Activated T-cell treated with anti-CD3 and anti-CD28 coated beads, Interleukin-2, amount 50 U/mL, for 24 hours (primary cell): Measurements from ENCODE around the gene PCK2.

Source experiments
- DNase-seq: peaks from one replicate; pipeline ENCODE4 v3.0.0-alpha.2; 2020
- H3K27ac Mint-ChIP-seq: 2 replicates; pipeline ENCODE4 v1.8.0; 2020; ENCODE audit warnings: mild to moderate bottlenecking, mixed read lengths
- H3K27me3 Mint-ChIP-seq: 2 replicates; pipeline ENCODE4 v1.8.0; 2020; ENCODE audit warnings: mixed read lengths
- H3K36me3 Mint-ChIP-seq: 2 replicates; pipeline ENCODE4 v1.8.0; 2020; ENCODE audit warnings: low read depth, mixed read lengths
- H3K4me1 Mint-ChIP-seq: 2 replicates; pipeline ENCODE4 v1.8.0; 2020; ENCODE audit warnings: low read depth, mixed read lengths
- H3K4me3 Mint-ChIP-seq: 2 replicates; pipeline ENCODE4 v1.8.0; 2020; ENCODE audit warnings: mild to moderate bottlenecking, moderate library complexity, mixed read lengths
- H3K9me3 Mint-ChIP-seq: 2 replicates; pipeline ENCODE4 v1.8.0; 2020; ENCODE audit warnings: mixed read lengths

Gene PCK2

DNA sequence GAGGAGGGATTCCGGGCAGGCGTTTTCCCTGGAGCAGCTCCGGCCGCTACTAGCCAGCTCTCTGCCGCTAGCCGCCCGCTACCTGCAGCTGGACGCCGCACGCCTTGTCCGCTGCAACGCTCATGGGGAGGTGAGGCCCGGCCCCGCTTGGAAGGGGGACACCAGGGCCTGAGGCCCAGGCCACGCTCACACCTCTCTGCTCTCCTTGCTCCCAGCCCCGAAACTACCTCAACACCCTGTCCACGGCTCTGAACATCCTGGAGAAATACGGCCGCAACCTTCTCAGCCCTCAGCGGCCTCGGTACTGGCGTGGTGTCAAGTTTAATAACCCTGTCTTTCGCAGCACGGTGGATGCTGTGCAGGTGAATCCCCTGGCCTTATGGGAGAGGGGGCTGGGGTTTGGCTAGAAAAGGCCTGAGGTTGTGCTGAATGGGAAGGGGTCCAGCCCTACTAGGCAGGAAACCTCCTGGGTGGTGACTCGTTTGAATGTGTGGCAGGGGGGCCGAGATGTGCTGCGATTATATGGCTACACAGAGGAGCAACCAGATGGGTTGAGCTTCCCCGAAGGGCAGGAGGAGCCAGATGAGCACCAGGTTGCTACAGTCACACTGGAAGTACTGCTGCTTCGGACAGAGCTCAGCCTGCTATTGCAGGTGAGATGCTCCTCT, 53.8 kb downstream of the PCK2 start:
- Mint-ChIP-seq H3K4me1 (peaks cover 62% of the 10 kb centered on the region), H3K36me3 (peaks cover 92% of the 10 kb centered on the region), H3K27me3 (no peaks in the 10 kb centered on the region), H3K4me3 (peak overlapping the region; percentile 90), H3K27ac (peak overlapping the region; percentile 93), H3K9me3 (no peaks in the 10 kb centered on the region)
- no peak for DNase-seq

DNA sequence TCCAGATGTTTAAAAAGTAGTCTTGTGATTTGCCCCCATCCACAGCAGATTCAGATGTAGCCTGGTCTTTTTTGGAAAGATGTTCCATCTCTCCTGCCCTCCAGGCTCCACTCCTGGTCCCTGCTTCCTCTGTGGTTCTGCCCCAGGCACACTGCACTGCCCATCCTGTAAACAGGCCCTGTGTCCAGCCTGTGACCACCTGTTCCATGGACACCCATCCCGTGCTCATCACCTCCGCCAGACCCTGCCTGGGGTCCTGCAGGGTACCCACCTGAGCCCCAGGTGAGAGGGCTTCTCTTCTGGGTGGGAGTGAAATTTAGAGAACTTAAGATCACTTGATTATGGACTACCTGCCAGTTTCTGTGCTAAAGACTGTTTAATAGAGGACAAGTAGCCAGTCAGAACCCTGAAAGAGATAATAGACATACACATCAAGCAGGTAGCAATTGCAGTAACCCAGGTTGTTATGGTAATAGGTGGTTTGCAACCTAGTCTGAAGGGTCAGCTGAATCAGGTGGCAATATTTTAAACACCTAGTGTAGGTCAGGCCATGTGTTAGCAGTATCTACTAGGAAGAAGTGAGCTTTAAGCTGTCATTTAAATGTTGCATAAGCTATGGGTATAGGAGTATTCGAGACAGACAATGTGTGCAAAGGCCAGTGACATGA, 55.3 kb downstream of the PCK2 start:
- DNase-seq: no peak
- H3K4me1 Mint-ChIP-seq: peaks cover 48% of the 10 kb centered on the region
- peak overlapping the region; percentile 74 for H3K27ac Mint-ChIP-seq
- no peaks in the 10 kb centered on the region for H3K9me3 Mint-ChIP-seq
- H3K27me3 Mint-ChIP-seq: no peaks in the 10 kb centered on the region
- H3K36me3 Mint-ChIP-seq: peaks cover 87% of the 10 kb centered on the region
- peak overlapping the region; percentile 90 for H3K4me3 Mint-ChIP-seq

DNA sequence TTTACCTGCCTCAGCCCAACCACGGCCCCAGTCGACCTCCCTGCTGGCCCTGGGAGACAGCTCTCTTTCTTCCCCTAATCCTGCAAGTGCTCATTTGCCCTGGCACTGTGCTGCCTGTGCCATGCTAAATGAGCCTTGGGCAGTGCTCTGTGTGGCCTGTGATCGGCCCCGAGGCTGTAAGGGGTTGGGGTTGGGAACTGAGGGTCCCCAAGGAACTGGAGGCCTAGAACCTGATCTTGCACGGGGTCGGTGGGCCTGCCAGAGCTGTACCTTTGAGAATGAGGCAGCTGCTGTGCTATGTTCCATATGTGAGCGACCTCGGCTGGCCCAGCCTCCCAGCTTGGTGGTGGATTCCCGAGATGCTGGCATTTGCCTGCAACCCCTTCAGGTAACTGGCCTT, 56.0 kb downstream of the PCK2 start:
- peak overlapping the region; percentile 74 for H3K27ac Mint-ChIP-seq
- H3K36me3 Mint-ChIP-seq: peaks cover 87% of the 10 kb centered on the region
- H3K9me3 Mint-ChIP-seq: no peaks in the 10 kb centered on the region
- H3K4me3 Mint-ChIP-seq: no peak overlapping the region
- no peaks in the 10 kb centered on the region for H3K27me3 Mint-ChIP-seq
- no peak for DNase-seq
- peaks cover 41% of the 10 kb centered on the region for H3K4me1 Mint-ChIP-seq

GRCh38 chr14:24150567-24150966, 56.5 kb downstream of the PCK2 start:
- Mint-ChIP-seq H3K4me1 (peaks cover 36% of the 10 kb centered on the region), H3K27ac (peak overlapping the region; percentile 74), H3K9me3 (no peaks in the 10 kb centered on the region), H3K36me3 (peaks cover 87% of the 10 kb centered on the region), H3K4me3 (no peak overlapping the region), H3K27me3 (no peaks in the 10 kb centered on the region)
- no peak for DNase-seq

GRCh38 chr14:24150993-24151392, 56.9 kb downstream of the PCK2 start:
- peak overlapping the region; percentile 74 for H3K27ac Mint-ChIP-seq
- no peaks in the 10 kb centered on the region for H3K27me3 Mint-ChIP-seq
- no peak for DNase-seq
- no peak overlapping the region for H3K4me3 Mint-ChIP-seq
- peaks cover 32% of the 10 kb centered on the region for H3K4me1 Mint-ChIP-seq
- no peaks in the 10 kb centered on the region for H3K9me3 Mint-ChIP-seq
- H3K36me3 Mint-ChIP-seq: peaks cover 87% of the 10 kb centered on the region

GRCh38 chr14:24151404-24152080, 57.4 kb downstream of the PCK2 start:
- H3K27ac Mint-ChIP-seq: peak overlapping the region; percentile 20
- H3K9me3 Mint-ChIP-seq: no peaks in the 10 kb centered on the region
- DNase-seq: no peak
- no peak overlapping the region for H3K4me3 Mint-ChIP-seq
- peaks cover 32% of the 10 kb centered on the region for H3K4me1 Mint-ChIP-seq
- peaks cover 85% of the 10 kb centered on the region for H3K36me3 Mint-ChIP-seq
- no peaks in the 10 kb centered on the region for H3K27me3 Mint-ChIP-seq
